Neuronal stem cell (in vitro differentiated cells): Measurements from ENCODE around the gene PLEKHG3. TPM values are rescaled to one million over a fixed set of nuclear protein-coding genes. Genes with fewer than 3 reads are reported as not detected.
A peak's percentile ranks its signal among the peaks of the same experiment; 100 is the strongest.

Source experiments
- DNase-seq: peaks from one replicate; pipeline ENCODE4 v3.0.0-alpha.2; 2013; ENCODE audit warnings: low spot score
- H2AFZ ChIP-seq: one replicate; pipeline ENCODE4 v1.6.1; 2013; ENCODE audit warnings: mild to moderate bottlenecking, low read length, inconsistent platforms
- H2AK5ac ChIP-seq: 2 replicates; pipeline ENCODE4 v1.6.1; 2013; ENCODE audit warnings: low read depth, mild to moderate bottlenecking, inconsistent platforms, low read length, moderate library complexity, mixed read lengths
- H2BK120ac ChIP-seq: 2 replicates; pipeline ENCODE4 v1.6.1; 2013; ENCODE audit warnings: low read depth, mild to moderate bottlenecking, inconsistent platforms, low read length, moderate library complexity, mixed read lengths
- H2BK12ac ChIP-seq: one replicate; pipeline ENCODE4 v1.6.1; 2013; ENCODE audit warnings: low read length, inconsistent platforms
- H2BK15ac ChIP-seq: 2 replicates; pipeline ENCODE4 v1.6.1; 2013; ENCODE audit warnings: mild to moderate bottlenecking, low read length, inconsistent platforms, mixed read lengths
- H2BK5ac ChIP-seq: one replicate; pipeline ENCODE4 v1.6.1; 2013; ENCODE audit warnings: inconsistent platforms, mild to moderate bottlenecking, low read length, moderate library complexity
- H3K14ac ChIP-seq: one replicate; pipeline ENCODE4 v1.6.1; 2013; ENCODE audit warnings: low read length, inconsistent platforms
- H3K18ac ChIP-seq: 2 replicates; pipeline ENCODE4 v1.6.1; 2013; ENCODE audit warnings: low read length, inconsistent platforms
- H3K23ac ChIP-seq: 2 replicates; pipeline ENCODE4 v1.6.1; 2013; ENCODE audit warnings: low read depth, mild to moderate bottlenecking, mixed read lengths, low read length, inconsistent platforms; ENCODE audit not compliant: poor library complexity
- H3K27ac ChIP-seq: replicated peaks from 3 replicates; pipeline ENCODE4 v1.5.1; 2013; ENCODE audit warnings: low read length, inconsistent platforms
- H3K27me3 ChIP-seq, 3 experiments: 2 replicates each; pipeline ENCODE4 v1.6.1; 2013; ENCODE audit warnings: low read length in 3 of 3, mild to moderate bottlenecking in 2 of 3, inconsistent platforms in 1 of 3, low read depth in 1 of 3, mixed read lengths in 1 of 3, moderate library complexity in 1 of 3; ENCODE audit not compliant: control insufficient read depth in 3 of 3, insufficient read depth in 3 of 3
- H3K36me3 ChIP-seq, 2 donors: replicated peaks in 1 of 2; 2 replicates each; pipeline ENCODE4 v1.6.1; 2013; ENCODE audit warnings: low read length in 2 of 2; ENCODE audit not compliant: control insufficient read depth in 2 of 2, insufficient read depth in 2 of 2
- H3K4ac ChIP-seq: 2 replicates; pipeline ENCODE4 v1.6.1; 2013; ENCODE audit warnings: inconsistent platforms, mild to moderate bottlenecking, low read length, moderate library complexity
- H3K4me1 ChIP-seq, 2 donors: 1 replicate in 1 of 2; 2 replicates in 1 of 2; pipeline ENCODE4 v1.6.1; 2013; ENCODE audit warnings: low read length in 2 of 2, low read depth in 1 of 2; ENCODE audit not compliant: control insufficient read depth in 2 of 2, insufficient read depth in 1 of 2
- H3K4me2 ChIP-seq: one replicate; pipeline ENCODE4 v1.6.1; 2013; ENCODE audit warnings: mild to moderate bottlenecking, low read length, inconsistent platforms; ENCODE audit not compliant: insufficient read depth, poor library complexity, severe bottlenecking
- H3K4me3 ChIP-seq, 2 donors: 2 replicates each; pipeline ENCODE4 v1.5.1; 2013; ENCODE audit warnings: low read length in 2 of 2, mild to moderate bottlenecking in 2 of 2, inconsistent platforms in 1 of 2, moderate library complexity in 1 of 2
- H3K79me1 ChIP-seq: one replicate; pipeline ENCODE4 v1.6.1; 2013; ENCODE audit warnings: low read depth, mild to moderate bottlenecking, inconsistent platforms, low read length, moderate library complexity
- H3K9ac ChIP-seq: one replicate; pipeline ENCODE4 v1.6.1; 2013; ENCODE audit warnings: mild to moderate bottlenecking, low read depth, low read length, inconsistent platforms; ENCODE audit not compliant: poor library complexity
- H3K9me3 ChIP-seq, 2 donors: replicated peaks in 1 of 2; 2 replicates each; pipeline versions ENCODE3 to v1.6.1; 2013; ENCODE audit warnings: low read length in 2 of 2, mild to moderate bottlenecking in 2 of 2, inconsistent platforms in 1 of 2, low read depth in 1 of 2, mixed read lengths in 1 of 2, moderate library complexity in 1 of 2; ENCODE audit not compliant: control insufficient read depth in 2 of 2, insufficient read depth in 1 of 2
- H4K8ac ChIP-seq: one replicate; pipeline ENCODE4 v1.6.1; 2013; ENCODE audit warnings: low read depth, mild to moderate bottlenecking, inconsistent platforms, low read length, moderate library complexity
- H4K91ac ChIP-seq: one replicate; pipeline ENCODE4 v1.6.1; 2013; ENCODE audit warnings: low read length, low read depth, mild to moderate bottlenecking, inconsistent platforms; ENCODE audit not compliant: poor library complexity
- WGBS, 2 donors: extraction: QIAGEN DNeasy Blood & Tissue Kit; methylation state at CpG; one replicate each; pipeline ENCODE4 v1.1.7; 2013; ENCODE audit warnings: missing lambda C conversion rate in 2 of 2, mixed read lengths in 1 of 2; ENCODE audit not compliant: insufficient read length in 2 of 2, insufficient replicate concordance in 1 of 2; ENCODE audit errors: extremely low coverage in 2 of 2; 5-methylcytosine and 5-hydroxymethylcytosine counted together
- polyA plus RNA-seq, 2 experiments: library from polyadenylated mRNA; stranded (reverse); fragments of 200-250 nt; gene quantifications; one replicate each; pipeline ENCODE4 v1.2.3, GENCODE V29; 2013

PLEKHG3 gene
- 66.9 TPM for polyA plus RNA-seq (2013, experiment 1 of 2)
- polyA plus RNA-seq (2013, experiment 2 of 2) = 64.7 TPM

DNA sequence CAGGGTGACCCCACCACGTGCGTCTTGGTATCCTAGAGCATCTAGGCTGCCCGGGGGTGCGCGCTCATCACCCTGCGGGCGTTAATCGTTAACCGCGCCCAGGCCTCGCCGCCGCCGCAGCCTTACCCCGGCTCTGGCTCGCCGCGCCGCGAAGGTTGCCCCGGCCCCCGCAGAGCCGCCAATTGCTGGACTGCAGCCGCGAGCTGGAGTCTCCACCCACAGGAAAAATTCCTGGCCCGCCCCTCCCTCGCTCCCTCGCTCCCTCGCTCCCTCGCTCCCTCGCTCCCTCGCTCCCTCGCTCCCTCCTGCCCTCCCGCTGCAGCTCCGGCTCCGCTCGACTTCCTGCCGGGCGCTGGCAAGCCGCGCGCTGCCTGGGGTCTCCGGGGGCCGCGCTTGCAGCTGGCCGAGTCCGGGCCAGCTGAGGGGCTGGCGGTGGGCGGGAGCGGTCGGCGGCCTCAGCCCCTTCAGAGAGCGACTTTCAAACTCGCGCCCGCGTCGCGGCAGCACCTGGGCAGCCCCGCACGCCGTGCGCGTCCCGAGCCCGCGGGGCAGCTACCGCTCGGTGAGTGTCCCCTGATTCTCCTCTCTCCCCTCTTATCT lies at the start of gene PLEKHG3:
PLEKHG3 (plus strand) TSS at position 282 of the 600 bp plus-strand sequence. CDS start 23,208 bp downstream, outside the sequence.
- Histone ChIP-seq H3K4ac (peak within 1 kb of the TSS; percentile 14), H2BK15ac (peak within 1 kb of the TSS; percentile 71), H2AFZ (peak within 1 kb of the TSS; percentile 95), H3K23ac (peak within 1 kb of the TSS; percentile 70), H3K27ac (peak within 1 kb of the TSS; percentile 94), H3K4me3 (peak within 1 kb of the TSS; percentile 74 to 94), H3K79me1 (peaks cover 7% of the 10 kb centered on the region), H2AK5ac (peak within 1 kb of the TSS; percentile 67), H2BK5ac (peak within 1 kb of the TSS; percentile 96), H3K4me1 (peaks cover 32 to 39% of the 10 kb centered on the region in 2 donors), H4K91ac (no peak within 1 kb of the TSS), H3K36me3 (no peaks in the 10 kb centered on the region), H3K4me2 (peak within 1 kb of the TSS; percentile 94), H3K27me3 (peaks cover 0 to 39% (median 0%) of the 10 kb centered on the region in 3 experiments), H2BK120ac (peak within 1 kb of the TSS; percentile 88), H2BK12ac (peak within 1 kb of the TSS; percentile 89), H3K18ac (peak within 1 kb of the TSS; percentile 97), H4K8ac (no peak within 1 kb of the TSS), H3K9me3 (no peaks in the 10 kb centered on the region), H3K14ac (peak within 1 kb of the TSS; percentile 50), H3K9ac (peak within 1 kb of the TSS; percentile 95)
- peak; percentile 76 for DNase-seq
- no CpG with 5 or more reads among the region's 69 CpGs for WGBS, 2 donors

DNA sequence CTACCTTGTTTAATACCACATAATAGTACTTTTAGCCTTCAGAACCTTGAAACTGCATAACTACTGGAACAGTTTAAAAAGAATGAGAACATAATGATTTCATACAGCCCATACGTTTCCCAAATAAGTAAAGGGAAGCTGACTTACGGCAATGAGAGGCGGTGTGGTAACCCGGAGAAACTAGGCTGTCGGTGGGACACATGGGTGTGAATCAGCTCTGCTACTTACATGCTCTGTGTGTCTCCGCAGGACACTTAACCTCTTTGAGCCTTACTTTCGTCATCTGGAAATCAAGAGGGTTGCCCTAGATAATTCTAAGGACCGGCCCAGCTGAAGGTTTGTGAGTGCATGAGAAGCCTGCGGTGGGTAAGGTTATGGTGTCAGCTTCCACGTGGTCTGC lies 49.3 kb upstream of the PLEKHG3 start:
- Histone ChIP-seq H3K18ac (peak overlapping the region; percentile 1), H3K36me3 (no peaks in the 10 kb centered on the region), H3K4me2 (no peak overlapping the region), H4K91ac (no peak overlapping the region), H2AFZ (no peak overlapping the region), H3K4me1 (no peaks in the 10 kb centered on the region), H3K4me3 (no peak overlapping the region), H3K4ac (no peak overlapping the region), H3K9me3 (peaks cover 0 to 2% of the 10 kb centered on the region in 2 donors), H3K79me1 (no peaks in the 10 kb centered on the region), H2BK120ac (no peak overlapping the region), H3K23ac (no peak overlapping the region), H2BK5ac (no peak overlapping the region), H2BK12ac (no peak overlapping the region), H2BK15ac (peak overlapping the region; percentile 3), H4K8ac (no peak overlapping the region), H3K27me3 (peaks cover 0 to 4% (median 0%) of the 10 kb centered on the region in 3 experiments), H3K14ac (no peak overlapping the region), H3K9ac (no peak overlapping the region), H2AK5ac (no peak overlapping the region), H3K27ac (no peak overlapping the region)
- no CpG with 5 or more reads among the region's 10 CpGs for WGBS, 2 donors
- DNase-seq = no peak

DNA sequence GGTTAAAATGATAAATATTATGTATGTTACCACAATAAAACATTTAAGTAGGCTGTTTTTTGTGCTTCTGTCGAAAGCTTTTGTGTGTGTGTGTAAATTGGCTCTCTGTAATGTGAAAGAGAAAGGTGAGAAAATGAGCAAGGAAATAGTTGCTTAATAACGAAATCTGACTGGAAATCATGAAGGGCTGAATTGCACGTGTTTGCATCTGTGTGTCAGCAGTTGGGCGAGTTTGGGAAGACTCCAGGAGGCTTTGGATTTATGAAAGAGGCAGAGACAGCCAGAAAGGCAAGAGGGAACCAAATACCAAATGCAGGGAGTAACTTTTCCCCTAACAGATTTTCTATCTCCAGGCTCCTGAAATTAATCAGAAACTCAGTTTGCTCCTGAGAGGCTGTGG lies 47.2 kb upstream of the PLEKHG3 start:
- Histone ChIP-seq H2BK12ac (no peak overlapping the region), H3K9ac (no peak overlapping the region), H2AK5ac (no peak overlapping the region), H3K4ac (no peak overlapping the region), H2AFZ (no peak overlapping the region), H4K8ac (no peak overlapping the region), H2BK15ac (no peak overlapping the region), H3K4me1 (peaks cover 0 to 3% of the 10 kb centered on the region in 2 donors), H3K4me2 (no peak overlapping the region), H3K9me3 (peaks cover 0 to 2% of the 10 kb centered on the region in 2 donors), H3K79me1 (no peaks in the 10 kb centered on the region), H4K91ac (no peak overlapping the region), H3K27ac (no peak overlapping the region), H3K14ac (no peak overlapping the region), H3K27me3 (no peaks in the 10 kb centered on the region), H3K23ac (no peak overlapping the region), H3K18ac (no peak overlapping the region), H3K36me3 (no peaks in the 10 kb centered on the region), H2BK120ac (no peak overlapping the region), H3K4me3 (no peak overlapping the region), H2BK5ac (no peak overlapping the region)
- no peak for DNase-seq
- no CpG with 5 or more reads among the region's 4 CpGs for whole genome bisulfite sequencing, 2 donors

GRCh38 chr14:64658201-64658600 lies 46.0 kb upstream of the PLEKHG3 start:
- no peak overlapping the region for H2BK12ac ChIP-seq
- no peak overlapping the region for H2AK5ac ChIP-seq
- H3K4me2 ChIP-seq = no peak overlapping the region
- no CpG with 5 or more reads among the region's 35 CpGs for WGBS, 2 donors
- H3K14ac ChIP-seq = no peak overlapping the region
- H3K4me1 ChIP-seq = peaks cover 0 to 3% of the 10 kb centered on the region in 2 donors
- H3K27ac ChIP-seq = no peak overlapping the region
- no peak overlapping the region for H4K91ac ChIP-seq
- H3K79me1 ChIP-seq = no peaks in the 10 kb centered on the region
- H2BK5ac ChIP-seq = no peak overlapping the region
- H4K8ac ChIP-seq = no peak overlapping the region
- H3K4me3 ChIP-seq = no peak overlapping the region
- no peak overlapping the region for H3K4ac ChIP-seq
- no peak overlapping the region for H2AFZ ChIP-seq
- no peaks in the 10 kb centered on the region for H3K27me3 ChIP-seq
- H2BK120ac ChIP-seq = no peak overlapping the region
- H3K9me3 ChIP-seq = peaks cover 0 to 2% of the 10 kb centered on the region in 2 donors
- no peak for DNase-seq
- no peak overlapping the region for H3K18ac ChIP-seq
- H3K23ac ChIP-seq = no peak overlapping the region
- no peak overlapping the region for H2BK15ac ChIP-seq
- H3K9ac ChIP-seq = no peak overlapping the region
- no peaks in the 10 kb centered on the region for H3K36me3 ChIP-seq
